SK-MEL-5 (cell line): ENCODE data around the gene ANKH. TPM values are rescaled to one million over a fixed set of nuclear protein-coding genes. Genes with fewer than 3 reads are reported as not detected.

Source experiments
- DNase-seq: peaks from one replicate; pipeline ENCODE4 v3.0.0-alpha.2; 2016; ENCODE audit warnings: low read depth, low spot score
- in situ Hi-C: cut with HindIII; loops from 2 replicates; pipeline ENCODE4 v1.10.0; 2016; ENCODE audit warnings: low sequenced_read_pairs, high pct_unique_total_duplicates, low pct_unique_long_range_greater_than_20kb
- total RNA-seq: library from RNA; depleted of rRNA; stranded (reverse); fragments of >200 nt; shearing (Covaris generic); gene quantifications from 2 replicates; pipeline ENCODE4 v1.2.3, GENCODE V29; 2014

The ANKH gene
- total RNA-seq, 1 experiment from 2014 or later: 35.0 TPM

GRCh38 chr5:14760548-14761002, 111.0 kb downstream of the ANKH start:
- no peak for DNase-seq
- in situ Hi-C loops: no loop called here

GRCh38 chr5:14759744-14760547, 111.6 kb downstream of the ANKH start:
- DNase-seq: no peak
- in situ Hi-C loops: no loop called here

- in situ Hi-C loops: no loop called here
- no peak for DNase-seq
Measured at GRCh38 chr5:14757850-14758249, 113.7 kb downstream of the ANKH start.

GRCh38 chr5:14756478-14756877, 115.1 kb downstream of the ANKH start:
- in situ Hi-C loops: no loop called here

GRCh38 chr5:14753947-14754346, 117.6 kb downstream of the ANKH start:
- in situ Hi-C loops: no loop called here
- no peak for DNase-seq

More at GRCh38 chr5:14756478-14756877, 115.1 kb downstream of the ANKH start:
- DNase-seq: no peak

- DNase-seq: no peak
- in situ Hi-C loops: no loop called here
Measured at GRCh38 chr5:14753292-14753691, 118.3 kb downstream of the ANKH start.

GRCh38 chr5:14752497-14753071, 119.0 kb downstream of the ANKH start:
- in situ Hi-C loops: no loop called here
- DNase-seq: no peak

- DNase-seq: no peak
- in situ Hi-C loops: no loop called here
Measured at GRCh38 chr5:14750712-14751111, 120.9 kb downstream of the ANKH start.

- in situ Hi-C loops: no loop called here
- no peak for DNase-seq
Measured at GRCh38 chr5:14749579-14750101, 121.9 kb downstream of the ANKH start.

GRCh38 chr5:14748180-14748900, 123.2 kb downstream of the ANKH start:
- no peak for DNase-seq
- in situ Hi-C loops: no loop called here

GRCh38 chr5:14745753-14746152, 125.8 kb downstream of the ANKH start:
- no peak for DNase-seq
- in situ Hi-C loops: no loop called here

GRCh38 chr5:14745188-14745563, 126.4 kb downstream of the ANKH start:
- no peak for DNase-seq
- in situ Hi-C loops: no loop called here

GRCh38 chr5:14744296-14745187, 127.0 kb downstream of the ANKH start:
- in situ Hi-C loops: no loop called here
- no peak for DNase-seq

- DNase-seq: no peak
- in situ Hi-C loops: no loop called here
Measured at GRCh38 chr5:14743601-14744295, 127.8 kb downstream of the ANKH start.

GRCh38 chr5:14742498-14742897, 129.1 kb downstream of the ANKH start:
- in situ Hi-C loops: no loop called here
- no peak for DNase-seq

GRCh38 chr5:14741801-14742440, 129.7 kb downstream of the ANKH start:
- in situ Hi-C loops: no loop called here
- DNase-seq: no peak
